Breast epithelium (tissue), 3 donors: ENCODE measurements around the gene CSMD2.

Experiments
- POLR2A ChIP-seq: fragments of 450-650 bp; IDR thresholded peaks from one replicate; pipeline ENCODE4 v1.6.1; 2016; ENCODE audit warnings: antibody characterized with exemption, mild to moderate bottlenecking, moderate library complexity
- TF ChIP-seq, protein P1 (sequence below), 3 donors: fragments of 450-650 bp; IDR thresholded peaks; one replicate each; pipeline ENCODE4 v1.5.1; 2016 to 2017; ENCODE audit warnings: antibody characterized with exemption in 3 of 3, mild to moderate bottlenecking in 3 of 3, moderate library complexity in 3 of 3

DNA sequence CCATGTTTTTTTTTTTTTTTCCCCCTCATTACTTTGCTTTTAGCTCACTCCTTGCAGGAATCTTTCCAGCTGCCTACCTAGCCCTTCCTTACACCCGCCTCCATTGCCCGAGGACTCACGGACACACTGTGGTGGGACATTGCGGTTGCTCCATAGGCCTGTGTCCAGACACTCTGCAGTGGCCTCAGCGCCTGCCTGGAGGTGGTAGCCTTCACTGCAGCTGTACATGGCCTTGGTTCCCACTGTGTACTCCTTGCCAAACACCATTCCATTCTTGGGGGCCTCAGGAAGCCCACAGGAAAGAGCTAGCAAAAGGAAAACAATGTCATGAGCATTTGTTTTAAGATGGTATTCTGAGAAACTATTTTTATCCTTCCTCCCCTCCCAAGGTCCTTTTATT is 592.6 kb downstream of the CSMD2 start:
- TF ChIP-seq, protein P1, sequence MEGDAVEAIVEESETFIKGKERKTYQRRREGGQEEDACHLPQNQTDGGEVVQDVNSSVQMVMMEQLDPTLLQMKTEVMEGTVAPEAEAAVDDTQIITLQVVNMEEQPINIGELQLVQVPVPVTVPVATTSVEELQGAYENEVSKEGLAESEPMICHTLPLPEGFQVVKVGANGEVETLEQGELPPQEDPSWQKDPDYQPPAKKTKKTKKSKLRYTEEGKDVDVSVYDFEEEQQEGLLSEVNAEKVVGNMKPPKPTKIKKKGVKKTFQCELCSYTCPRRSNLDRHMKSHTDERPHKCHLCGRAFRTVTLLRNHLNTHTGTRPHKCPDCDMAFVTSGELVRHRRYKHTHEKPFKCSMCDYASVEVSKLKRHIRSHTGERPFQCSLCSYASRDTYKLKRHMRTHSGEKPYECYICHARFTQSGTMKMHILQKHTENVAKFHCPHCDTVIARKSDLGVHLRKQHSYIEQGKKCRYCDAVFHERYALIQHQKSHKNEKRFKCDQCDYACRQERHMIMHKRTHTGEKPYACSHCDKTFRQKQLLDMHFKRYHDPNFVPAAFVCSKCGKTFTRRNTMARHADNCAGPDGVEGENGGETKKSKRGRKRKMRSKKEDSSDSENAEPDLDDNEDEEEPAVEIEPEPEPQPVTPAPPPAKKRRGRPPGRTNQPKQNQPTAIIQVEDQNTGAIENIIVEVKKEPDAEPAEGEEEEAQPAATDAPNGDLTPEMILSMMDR (IDR thresholded peaks at IDR 0.05): no peak
- TF ChIP-seq POLR2A: no peak
